Measurements from ENCODE around the gene TAOK2. TPM values are rescaled to one million over a fixed set of nuclear protein-coding genes. Genes with fewer than 3 reads are reported as not detected.

The TAOK2 gene
- total RNA-seq, 1 experiment from 2014 or later, result 56.7 TPM

DNA sequence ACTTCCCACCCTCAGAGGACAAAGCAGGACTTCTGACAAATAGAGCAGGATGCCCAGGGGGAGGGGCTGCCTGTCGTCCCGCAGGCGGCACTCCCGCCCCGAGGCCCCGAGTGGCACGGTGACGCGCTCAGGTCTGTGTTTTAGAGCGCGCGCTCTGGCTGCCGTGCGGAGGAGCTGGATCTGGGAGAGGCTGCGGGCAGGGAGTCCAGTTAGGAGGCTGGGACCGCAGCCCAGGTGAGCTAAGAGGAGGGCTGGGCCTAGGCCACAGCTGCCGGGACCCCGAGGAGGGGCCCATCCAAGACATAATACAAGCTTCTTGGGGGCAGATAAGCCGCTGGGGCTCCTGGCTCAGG is 30.7 kb downstream of the TAOK2 start:
- no peak for DNase-seq (ENCODE audit: low read depth, low spot score)
- TF ChIP-seq, protein P1, sequence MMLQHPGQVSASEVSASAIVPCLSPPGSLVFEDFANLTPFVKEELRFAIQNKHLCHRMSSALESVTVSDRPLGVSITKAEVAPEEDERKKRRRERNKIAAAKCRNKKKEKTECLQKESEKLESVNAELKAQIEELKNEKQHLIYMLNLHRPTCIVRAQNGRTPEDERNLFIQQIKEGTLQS (IDR thresholded peaks at IDR 0.05), result no peak
- TF ChIP-seq, protein P2, sequence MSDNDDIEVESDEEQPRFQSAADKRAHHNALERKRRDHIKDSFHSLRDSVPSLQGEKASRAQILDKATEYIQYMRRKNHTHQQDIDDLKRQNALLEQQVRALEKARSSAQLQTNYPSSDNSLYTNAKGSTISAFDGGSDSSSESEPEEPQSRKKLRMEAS (IDR thresholded peaks at IDR 0.05), result no peak
- TF ChIP-seq, protein P3, sequence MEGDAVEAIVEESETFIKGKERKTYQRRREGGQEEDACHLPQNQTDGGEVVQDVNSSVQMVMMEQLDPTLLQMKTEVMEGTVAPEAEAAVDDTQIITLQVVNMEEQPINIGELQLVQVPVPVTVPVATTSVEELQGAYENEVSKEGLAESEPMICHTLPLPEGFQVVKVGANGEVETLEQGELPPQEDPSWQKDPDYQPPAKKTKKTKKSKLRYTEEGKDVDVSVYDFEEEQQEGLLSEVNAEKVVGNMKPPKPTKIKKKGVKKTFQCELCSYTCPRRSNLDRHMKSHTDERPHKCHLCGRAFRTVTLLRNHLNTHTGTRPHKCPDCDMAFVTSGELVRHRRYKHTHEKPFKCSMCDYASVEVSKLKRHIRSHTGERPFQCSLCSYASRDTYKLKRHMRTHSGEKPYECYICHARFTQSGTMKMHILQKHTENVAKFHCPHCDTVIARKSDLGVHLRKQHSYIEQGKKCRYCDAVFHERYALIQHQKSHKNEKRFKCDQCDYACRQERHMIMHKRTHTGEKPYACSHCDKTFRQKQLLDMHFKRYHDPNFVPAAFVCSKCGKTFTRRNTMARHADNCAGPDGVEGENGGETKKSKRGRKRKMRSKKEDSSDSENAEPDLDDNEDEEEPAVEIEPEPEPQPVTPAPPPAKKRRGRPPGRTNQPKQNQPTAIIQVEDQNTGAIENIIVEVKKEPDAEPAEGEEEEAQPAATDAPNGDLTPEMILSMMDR (IDR thresholded peaks at IDR 0.05 in 2 of 3, conservative IDR thresholded peaks at IDR 0.05 in 1 of 3; ENCODE audit: borderline replicate concordance in 1 of 3, insufficient read depth in 1 of 3, low read depth in 2 of 3, low read length in 2 of 3), result no peak
- TF ChIP-seq, protein P4, sequence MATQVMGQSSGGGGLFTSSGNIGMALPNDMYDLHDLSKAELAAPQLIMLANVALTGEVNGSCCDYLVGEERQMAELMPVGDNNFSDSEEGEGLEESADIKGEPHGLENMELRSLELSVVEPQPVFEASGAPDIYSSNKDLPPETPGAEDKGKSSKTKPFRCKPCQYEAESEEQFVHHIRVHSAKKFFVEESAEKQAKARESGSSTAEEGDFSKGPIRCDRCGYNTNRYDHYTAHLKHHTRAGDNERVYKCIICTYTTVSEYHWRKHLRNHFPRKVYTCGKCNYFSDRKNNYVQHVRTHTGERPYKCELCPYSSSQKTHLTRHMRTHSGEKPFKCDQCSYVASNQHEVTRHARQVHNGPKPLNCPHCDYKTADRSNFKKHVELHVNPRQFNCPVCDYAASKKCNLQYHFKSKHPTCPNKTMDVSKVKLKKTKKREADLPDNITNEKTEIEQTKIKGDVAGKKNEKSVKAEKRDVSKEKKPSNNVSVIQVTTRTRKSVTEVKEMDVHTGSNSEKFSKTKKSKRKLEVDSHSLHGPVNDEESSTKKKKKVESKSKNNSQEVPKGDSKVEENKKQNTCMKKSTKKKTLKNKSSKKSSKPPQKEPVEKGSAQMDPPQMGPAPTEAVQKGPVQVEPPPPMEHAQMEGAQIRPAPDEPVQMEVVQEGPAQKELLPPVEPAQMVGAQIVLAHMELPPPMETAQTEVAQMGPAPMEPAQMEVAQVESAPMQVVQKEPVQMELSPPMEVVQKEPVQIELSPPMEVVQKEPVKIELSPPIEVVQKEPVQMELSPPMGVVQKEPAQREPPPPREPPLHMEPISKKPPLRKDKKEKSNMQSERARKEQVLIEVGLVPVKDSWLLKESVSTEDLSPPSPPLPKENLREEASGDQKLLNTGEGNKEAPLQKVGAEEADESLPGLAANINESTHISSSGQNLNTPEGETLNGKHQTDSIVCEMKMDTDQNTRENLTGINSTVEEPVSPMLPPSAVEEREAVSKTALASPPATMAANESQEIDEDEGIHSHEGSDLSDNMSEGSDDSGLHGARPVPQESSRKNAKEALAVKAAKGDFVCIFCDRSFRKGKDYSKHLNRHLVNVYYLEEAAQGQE (IDR thresholded peaks at IDR 0.05; ENCODE audit: low read depth), result no peak
- TF ChIP-seq SRF (IDR thresholded peaks at IDR 0.05; ENCODE audit: low read depth) (no peak), YY1 (IDR thresholded peaks at IDR 0.05; ENCODE audit: extremely low read depth, insufficient replicate concordance, low read depth, low read length) (no peak), EGR1 (IDR thresholded peaks at IDR 0.05; ENCODE audit: low read depth) (no peak), ZNF274 (IDR thresholded peaks at IDR 0.05; ENCODE audit: low read depth, low read length) (no peak)
- H3K27ac ChIP-seq (ENCODE audit: low read depth, low read length), result no peak overlapping the region; the same call in 1 of the 2 replicates
- H3K36me3 ChIP-seq (ENCODE audit: control insufficient read depth in 1 of 2, insufficient read depth in 2 of 2, low read length in 2 of 2), result peaks cover 0 to 4% of the 10 kb centered on the region in 2 experiments; a peak in 2 of 4 replicates
- H4K20me1 ChIP-seq (ENCODE audit: insufficient read depth), result no peaks in the 10 kb centered on the region
- ChIA-PET CTCF (no interaction called here), RAD21 (ENCODE audit: low non-redundant PET in 1 of 2, low total read pairs in 2 of 2, uncharacterized antibody in 2 of 2, unreplicated experiment in 2 of 2) (no interaction called here), POLR2A (no interaction called here)
- no TSS peak for BruUV-seq (replicated peaks)
- H3K4me1 ChIP-seq (ENCODE audit: control insufficient read depth in 1 of 2, insufficient read depth in 2 of 2, low read length in 2 of 2), result no peaks in the 10 kb centered on the region
- H3K9me3 ChIP-seq (ENCODE audit: control insufficient read depth in 1 of 2, insufficient read depth in 1 of 2, low read depth in 1 of 2, low read length in 2 of 2), result no peaks in the 10 kb centered on the region
- H2AFZ ChIP-seq (ENCODE audit: low read depth, low read length, poor library complexity, severe bottlenecking), result no peak overlapping the region
- H3K4me3 ChIP-seq (replicated peaks in 1 of 2; ENCODE audit: low read depth in 1 of 2, low read length in 2 of 2), result no peak overlapping the region
- no peak overlapping the region for H3K4me2 ChIP-seq (ENCODE audit: low read length)
- intact Hi-C loops (cut with micrococcal nuclease), result no loop called here
- H3K9ac ChIP-seq (ENCODE audit: low read length), result no peak overlapping the region
- no peaks in the 10 kb centered on the region for H3K79me2 ChIP-seq (ENCODE audit: insufficient read depth, low read length)
- ATAC-seq, result no peak
- H3K9me2 ChIP-seq (ENCODE audit: insufficient read depth), result no peaks in the 10 kb centered on the region
- no peaks in the 10 kb centered on the region for H3K27me3 ChIP-seq (ENCODE audit: insufficient read depth, low read length)
